Measurements from ENCODE around the gene PLA2G3.

PLA2G3 gene

GRCh38 chr22:31139866-31140716 is at the start of gene PLA2G3:
TSS of gene PLA2G3 (minus strand) at chr22:31140508. CDS start at chr22:31140354, 154 bp downstream.
- Histone ChIP-seq H3K4me3 (ENCODE audit: low read depth, low read length) (no peak within 1 kb of the TSS), H3K9me3 (ENCODE audit: severe bottlenecking) (peaks cover under 1% of the 10 kb centered on the region)
- no peak for TF ChIP-seq CTCF (IDR thresholded peaks at IDR 0.05; ENCODE audit: low read depth, low read length)

GRCh38 chr22:31187627-31188026 is 47.3 kb upstream of the PLA2G3 start:
- Histone ChIP-seq H3K27me3 (ENCODE audit: insufficient read depth, low read depth, severe bottlenecking) (no peaks in the 10 kb centered on the region), H3K27ac (no peak overlapping the region), H3K4me3 (ENCODE audit: low read depth, low read length) (no peak overlapping the region), H3K36me3 (peaks cover 26% of the 10 kb centered on the region), H3K9me3 (ENCODE audit: severe bottlenecking) (no peaks in the 10 kb centered on the region)
- DNase-seq: no peak
- TF ChIP-seq CTCF (IDR thresholded peaks at IDR 0.05; ENCODE audit: low read depth, low read length): no peak

More at GRCh38 chr22:31139866-31140716, at the start of gene PLA2G3:
- no peak for DNase-seq
- H3K27me3 ChIP-seq (ENCODE audit: insufficient read depth, low read depth, severe bottlenecking): no peaks in the 10 kb centered on the region
- H3K27ac ChIP-seq: no peak within 1 kb of the TSS
- H3K36me3 ChIP-seq: no peaks in the 10 kb centered on the region

- Histone ChIP-seq H3K27me3 (ENCODE audit: insufficient read depth, low read depth, severe bottlenecking) (no peaks in the 10 kb centered on the region), H3K4me3 (ENCODE audit: low read depth, low read length) (no peak overlapping the region), H3K9me3 (ENCODE audit: severe bottlenecking) (peaks cover 2% of the 10 kb centered on the region), H3K27ac (no peak overlapping the region), H3K36me3 (peaks cover 28% of the 10 kb centered on the region)
- TF ChIP-seq CTCF (IDR thresholded peaks at IDR 0.05; ENCODE audit: low read depth, low read length): no peak
- no peak for DNase-seq
Observed at GRCh38 chr22:31185056-31185455, 44.7 kb upstream of the PLA2G3 start.

GRCh38 chr22:31184015-31184414 is 43.7 kb upstream of the PLA2G3 start:
- TF ChIP-seq CTCF (IDR thresholded peaks at IDR 0.05; ENCODE audit: low read depth, low read length): no peak
- Histone ChIP-seq H3K27me3 (ENCODE audit: insufficient read depth, low read depth, severe bottlenecking) (no peaks in the 10 kb centered on the region), H3K36me3 (peaks cover 25% of the 10 kb centered on the region), H3K9me3 (ENCODE audit: severe bottlenecking) (peaks cover 2% of the 10 kb centered on the region), H3K4me3 (ENCODE audit: low read depth, low read length) (no peak overlapping the region), H3K27ac (no peak overlapping the region)
- no peak for DNase-seq

GRCh38 chr22:31179345-31179744 is 39.0 kb upstream of the PLA2G3 start:
- Histone ChIP-seq H3K27ac (no peak overlapping the region), H3K27me3 (ENCODE audit: insufficient read depth, low read depth, severe bottlenecking) (no peaks in the 10 kb centered on the region), H3K36me3 (peaks cover 20% of the 10 kb centered on the region), H3K9me3 (ENCODE audit: severe bottlenecking) (peaks cover 2% of the 10 kb centered on the region), H3K4me3 (ENCODE audit: low read depth, low read length) (no peak overlapping the region)
- no peak for TF ChIP-seq CTCF (IDR thresholded peaks at IDR 0.05; ENCODE audit: low read depth, low read length)
- DNase-seq: no peak
